Stimulated activated CD4-positive, alpha-beta T cell treated with anti-CD3 and anti-CD28 coated beads, Interleukin-1b, Interleukin-23, amount 100 ng/mL, for 24 hours (primary cell): ENCODE measurements around the gene TAF6.

Source experiments
- DNase-seq, 4 experiments: peaks; one replicate each; pipeline ENCODE4 v3.0.0-alpha.2; 2020; ENCODE audit warnings: low read depth in 4 of 4, low spot score in 1 of 4

Gene TAF6

GRCh38 chr7:100075418-100075817, 43.7 kb downstream of the TAF6 start:
- no peak for DNase-seq

- DNase-seq: no peak
Observed at GRCh38 chr7:100074841-100075240, 44.3 kb downstream of the TAF6 start.

GRCh38 chr7:100072462-100072861, 46.7 kb downstream of the TAF6 start:
- no peak for DNase-seq

DNA sequence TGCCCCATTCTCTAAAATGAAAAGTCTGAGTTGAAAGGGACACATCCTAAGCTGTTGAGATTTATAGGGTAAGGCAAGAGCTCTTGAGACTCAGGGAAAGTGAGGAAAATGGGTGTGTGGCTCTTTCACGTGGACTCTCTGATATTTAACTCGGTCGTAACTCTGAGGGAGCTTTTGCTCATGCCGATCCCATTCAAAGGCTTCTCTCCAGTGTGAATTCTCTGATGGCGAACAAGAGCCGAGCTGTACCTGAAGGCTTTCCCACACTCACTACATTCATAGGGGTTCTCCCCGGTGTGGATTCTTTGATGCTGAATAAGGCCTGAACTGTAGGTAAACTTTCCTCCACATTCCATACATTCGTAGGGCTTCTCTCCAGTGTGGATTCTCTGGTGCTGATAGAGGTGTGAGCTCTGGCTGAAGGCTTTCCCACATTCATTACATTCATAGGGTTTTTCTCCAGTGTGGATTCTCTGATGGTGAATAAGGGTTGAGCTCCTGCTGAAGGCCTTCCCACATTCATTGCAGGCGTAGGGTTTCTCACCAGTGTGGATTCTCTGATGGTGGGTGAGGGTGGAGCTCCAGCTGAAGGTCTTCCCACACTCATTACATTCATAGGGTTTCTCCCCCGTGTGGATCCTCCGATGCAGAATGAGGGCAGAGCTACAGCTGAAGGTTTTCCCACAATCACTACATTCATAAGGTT, 48.0 kb downstream of the TAF6 start:
- DNase-seq: no peak

GRCh38 chr7:100069991-100070390, 49.2 kb downstream of the TAF6 start:
- no peak for DNase-seq

DNA sequence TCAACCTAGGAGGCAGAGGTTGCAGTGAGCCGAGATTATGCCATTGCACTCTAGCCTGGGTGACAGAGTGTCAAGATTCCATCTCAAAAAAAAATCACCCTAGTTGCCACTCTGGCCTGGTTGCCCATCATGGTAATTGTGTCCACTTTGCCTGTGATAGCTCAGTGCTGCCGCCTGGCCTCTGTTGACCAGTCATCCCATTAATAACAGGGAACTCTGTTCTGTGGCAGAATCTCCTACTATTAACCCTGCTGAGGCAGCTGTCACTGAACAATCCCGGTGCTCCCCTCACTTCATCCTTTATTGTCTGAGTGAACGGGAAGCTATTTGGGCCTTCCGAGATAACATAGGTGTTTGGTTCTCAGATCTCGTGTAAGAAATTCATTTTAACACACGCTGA, 52.2 kb downstream of the TAF6 start:
- no peak for DNase-seq

DNA sequence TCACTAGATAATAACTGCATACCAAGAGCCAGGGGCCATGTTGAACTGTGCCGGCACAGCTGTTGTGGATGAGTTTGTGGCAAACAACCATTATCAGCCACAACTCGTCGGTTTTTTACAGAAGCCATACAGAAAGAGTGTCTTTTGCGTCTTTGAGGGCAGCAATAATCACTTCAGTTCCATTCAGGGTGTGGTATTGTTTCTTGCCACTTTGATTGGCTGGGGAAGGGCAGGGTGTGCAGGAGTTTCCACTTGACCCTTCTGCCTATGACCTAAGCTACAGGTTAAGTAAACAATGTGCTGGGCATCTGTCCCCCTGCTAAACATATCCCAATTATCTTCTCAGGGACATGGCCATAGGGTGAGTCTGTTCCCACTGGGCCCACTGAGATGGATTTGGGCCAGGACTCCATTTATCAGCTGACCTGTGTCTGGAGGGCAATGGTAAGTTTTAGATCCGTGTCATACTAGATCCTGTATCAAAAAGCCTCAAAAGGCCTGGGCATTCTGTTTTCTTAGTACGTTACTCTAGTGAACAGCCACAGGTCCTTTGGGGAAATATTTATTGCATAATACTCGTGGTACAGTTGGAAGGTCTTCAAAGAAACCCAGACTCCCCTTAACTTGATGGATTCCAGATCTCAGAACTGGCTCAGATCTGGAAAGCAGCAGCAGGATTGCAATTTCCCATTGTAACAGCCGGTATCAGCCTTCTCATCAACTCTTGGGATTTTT, 53.5 kb downstream of the TAF6 start:
- no peak for DNase-seq

- no peak for DNase-seq
Observed at GRCh38 chr7:100064162-100064561, 55.0 kb downstream of the TAF6 start.

GRCh38 chr7:100063376-100063775, 55.8 kb downstream of the TAF6 start:
- DNase-seq: no peak

- no peak for DNase-seq
Observed at GRCh38 chr7:100061518-100062193, 57.5 kb downstream of the TAF6 start.

GRCh38 chr7:100059251-100059739, 59.9 kb downstream of the TAF6 start:
- DNase-seq: no peak
